IMR-90 (cell line): Measurements from ENCODE around the gene P2RY2.

Experiments used
- BHLHE40 ChIP-seq: fragments of 150-350 bp; IDR thresholded peaks from 2 replicates; pipeline ENCODE4 v1.6.1; 2016; ENCODE audit warnings: mild to moderate bottlenecking, low read depth, low read length
- CEBPB ChIP-seq: IDR thresholded peaks from 2 replicates; pipeline ENCODE4 v1.6.1; 2012; ENCODE audit warnings: low read depth, low read length, improper control_type of control experiment
- CHD1 ChIP-seq: IDR thresholded peaks from 2 replicates; pipeline ENCODE4 v1.6.1; 2012; ENCODE audit warnings: low read depth, low read length, improper control_type of control experiment
- FOS ChIP-seq: fragments of 150-350 bp; IDR thresholded peaks from 2 replicates; pipeline ENCODE4 v1.6.1; 2016; ENCODE audit warnings: low read depth, low read length
- MAFK ChIP-seq: IDR thresholded peaks from 2 replicates; pipeline ENCODE4 v1.6.1; 2012; ENCODE audit warnings: low read depth, low read length, improper control_type of control experiment
- MXI1 ChIP-seq: IDR thresholded peaks from 2 replicates; pipeline ENCODE4 v1.6.1; 2012; ENCODE audit warnings: low read depth, mild to moderate bottlenecking, low read length, moderate library complexity, borderline replicate concordance
- POLR2A ChIP-seq: IDR thresholded peaks from 2 replicates; pipeline ENCODE4 v1.6.1; 2012; ENCODE audit warnings: mild to moderate bottlenecking, low read depth, low read length
- RAD21 ChIP-seq: IDR thresholded peaks from 2 replicates; pipeline ENCODE4 v1.6.1; 2012; ENCODE audit warnings: low read length, improper control_type of control experiment
- RCOR1 ChIP-seq: IDR thresholded peaks from 2 replicates; pipeline ENCODE4 v1.6.1; 2012; ENCODE audit warnings: mild to moderate bottlenecking, low read length, improper control_type of control experiment; ENCODE audit not compliant: insufficient replicate concordance
- RFX5 ChIP-seq: IDR thresholded peaks from 2 replicates; pipeline ENCODE4 v1.8.0; 2012; ENCODE audit warnings: low read depth, mild to moderate bottlenecking, low read length, moderate library complexity
- SMC3 ChIP-seq: fragments of 150-350 bp; IDR thresholded peaks from 2 replicates; pipeline ENCODE4 v1.6.1; 2016; ENCODE audit warnings: low read depth, mild to moderate bottlenecking, antibody characterized with exemption, low read length, moderate library complexity
- TF ChIP-seq, protein P1 (sequence below): conservative IDR thresholded peaks from 2 replicates; pipeline ENCODE4 v1.5.1; 2012; ENCODE audit warnings: mild to moderate bottlenecking, low read depth, low read length, improper control_type of control experiment
- TF ChIP-seq, protein P2 (sequence below): fragments of 150-350 bp; IDR thresholded peaks from 2 replicates; pipeline ENCODE4 v1.6.1; 2016; ENCODE audit warnings: low read depth, mild to moderate bottlenecking, low read length, moderate library complexity, borderline replicate concordance
- TF ChIP-seq, protein P3 (sequence below): fragments of 150-350 bp; IDR thresholded peaks from 2 replicates; pipeline ENCODE4 v1.6.1; 2017; ENCODE audit warnings: mild to moderate bottlenecking, antibody characterized with exemption, low read length, low read depth

DNA sequence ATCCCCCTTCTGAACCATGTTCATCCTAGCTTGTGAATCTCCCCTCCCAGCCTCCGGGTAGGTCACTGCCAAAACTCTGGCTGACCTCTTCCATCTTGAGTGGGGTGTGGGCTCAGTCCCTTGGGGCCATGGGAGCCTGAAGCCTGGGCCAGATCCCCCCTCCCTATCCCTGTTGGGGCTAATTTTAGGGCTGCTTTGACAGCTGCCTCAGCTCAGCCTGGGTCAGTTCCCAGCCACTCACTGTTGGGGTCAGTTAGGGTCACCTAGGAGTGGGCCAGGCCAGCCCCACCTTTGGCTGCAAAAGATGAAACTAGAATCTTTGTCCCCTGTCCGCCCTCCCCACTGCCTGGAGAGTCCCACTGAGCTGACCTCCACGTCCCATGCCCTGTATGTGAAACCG, 29.8 kb upstream of the P2RY2 start:
- TF ChIP-seq RCOR1: no peak
- TF ChIP-seq, protein P1, sequence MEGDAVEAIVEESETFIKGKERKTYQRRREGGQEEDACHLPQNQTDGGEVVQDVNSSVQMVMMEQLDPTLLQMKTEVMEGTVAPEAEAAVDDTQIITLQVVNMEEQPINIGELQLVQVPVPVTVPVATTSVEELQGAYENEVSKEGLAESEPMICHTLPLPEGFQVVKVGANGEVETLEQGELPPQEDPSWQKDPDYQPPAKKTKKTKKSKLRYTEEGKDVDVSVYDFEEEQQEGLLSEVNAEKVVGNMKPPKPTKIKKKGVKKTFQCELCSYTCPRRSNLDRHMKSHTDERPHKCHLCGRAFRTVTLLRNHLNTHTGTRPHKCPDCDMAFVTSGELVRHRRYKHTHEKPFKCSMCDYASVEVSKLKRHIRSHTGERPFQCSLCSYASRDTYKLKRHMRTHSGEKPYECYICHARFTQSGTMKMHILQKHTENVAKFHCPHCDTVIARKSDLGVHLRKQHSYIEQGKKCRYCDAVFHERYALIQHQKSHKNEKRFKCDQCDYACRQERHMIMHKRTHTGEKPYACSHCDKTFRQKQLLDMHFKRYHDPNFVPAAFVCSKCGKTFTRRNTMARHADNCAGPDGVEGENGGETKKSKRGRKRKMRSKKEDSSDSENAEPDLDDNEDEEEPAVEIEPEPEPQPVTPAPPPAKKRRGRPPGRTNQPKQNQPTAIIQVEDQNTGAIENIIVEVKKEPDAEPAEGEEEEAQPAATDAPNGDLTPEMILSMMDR: no peak
- no peak for TF ChIP-seq MAFK
- TF ChIP-seq POLR2A: no peak
- TF ChIP-seq FOS: no peak
- TF ChIP-seq BHLHE40: no peak
- TF ChIP-seq, protein P2, sequence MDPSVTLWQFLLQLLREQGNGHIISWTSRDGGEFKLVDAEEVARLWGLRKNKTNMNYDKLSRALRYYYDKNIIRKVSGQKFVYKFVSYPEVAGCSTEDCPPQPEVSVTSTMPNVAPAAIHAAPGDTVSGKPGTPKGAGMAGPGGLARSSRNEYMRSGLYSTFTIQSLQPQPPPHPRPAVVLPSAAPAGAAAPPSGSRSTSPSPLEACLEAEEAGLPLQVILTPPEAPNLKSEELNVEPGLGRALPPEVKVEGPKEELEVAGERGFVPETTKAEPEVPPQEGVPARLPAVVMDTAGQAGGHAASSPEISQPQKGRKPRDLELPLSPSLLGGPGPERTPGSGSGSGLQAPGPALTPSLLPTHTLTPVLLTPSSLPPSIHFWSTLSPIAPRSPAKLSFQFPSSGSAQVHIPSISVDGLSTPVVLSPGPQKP: no peak
- no peak for TF ChIP-seq CEBPB
- TF ChIP-seq, protein P3, sequence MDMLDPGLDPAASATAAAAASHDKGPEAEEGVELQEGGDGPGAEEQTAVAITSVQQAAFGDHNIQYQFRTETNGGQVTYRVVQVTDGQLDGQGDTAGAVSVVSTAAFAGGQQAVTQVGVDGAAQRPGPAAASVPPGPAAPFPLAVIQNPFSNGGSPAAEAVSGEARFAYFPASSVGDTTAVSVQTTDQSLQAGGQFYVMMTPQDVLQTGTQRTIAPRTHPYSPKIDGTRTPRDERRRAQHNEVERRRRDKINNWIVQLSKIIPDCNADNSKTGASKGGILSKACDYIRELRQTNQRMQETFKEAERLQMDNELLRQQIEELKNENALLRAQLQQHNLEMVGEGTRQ: no peak
- TF ChIP-seq RAD21: no peak
- no peak for TF ChIP-seq RFX5
- TF ChIP-seq SMC3: no peak
- TF ChIP-seq MXI1: no peak
- TF ChIP-seq CHD1: no peak
